ENCODE results near the gene BPHL. TPM values are rescaled to one million over a fixed set of nuclear protein-coding genes. Genes with fewer than 3 reads are reported as not detected.

BPHL gene
- total RNA-seq, 1 experiment from 2014 or later, result 19.7 TPM

Other genes with a start within 250 kb of the BPHL start
- 4.1 and 6.8 TPM in 2 replicates for gene SERPINB9, start 215.4 kb upstream of the BPHL start, total RNA-seq (2014; rRNA removed; shearing (Covaris generic))
- 177 and 209 TPM in 2 replicates for gene SERPINB6, start 147.1 kb upstream of the BPHL start, total RNA-seq (2014; rRNA removed; shearing (Covaris generic))
- 40.2 and 46.4 TPM in 2 replicates for gene NQO2, start 118.8 kb upstream of the BPHL start, total RNA-seq (2014; rRNA removed; shearing (Covaris generic))
- 26.5 and 43.6 TPM in 2 replicates for gene RIPK1, start 50.2 kb upstream of the BPHL start, total RNA-seq (2014; rRNA removed; shearing (Covaris generic))
- 278 and 327 TPM in 2 replicates for gene TUBB2A, start 38.8 kb downstream of the BPHL start, total RNA-seq (2014; rRNA removed; shearing (Covaris generic))
- 60.1 and 127 TPM in 2 replicates for gene TUBB2B, start 108.9 kb downstream of the BPHL start, total RNA-seq (2014; rRNA removed; shearing (Covaris generic))
- 29.9 and 35.1 TPM in 2 replicates for gene PSMG4, start 140.2 kb downstream of the BPHL start, total RNA-seq (2014; rRNA removed; shearing (Covaris generic))